Medulla oblongata (tissue), 1 donor: ENCODE results near the gene PTTG1IP.

Experiments
- DNase-seq: peaks from one replicate; pipeline ENCODE4 v3.0.0-alpha.2; 2015; ENCODE audit errors: extremely low spot score

Gene PTTG1IP

GRCh38 chr21:44866780-44867179 lies 6.7 kb downstream of the PTTG1IP start:
- DNase-seq: no peak

- peak; percentile 27 for DNase-seq
Measured at GRCh38 chr21:44865561-44866280, 7.8 kb downstream of the PTTG1IP start.

GRCh38 chr21:44862869-44863685 lies 10.4 kb downstream of the PTTG1IP start:
- no peak for DNase-seq

- no peak for DNase-seq
Measured at GRCh38 chr21:44858791-44859190, 14.7 kb downstream of the PTTG1IP start.

- no peak for DNase-seq
Measured at GRCh38 chr21:44858291-44858690, 15.2 kb downstream of the PTTG1IP start.

GRCh38 chr21:44857127-44857892 lies 16.2 kb downstream of the PTTG1IP start:
- DNase-seq: no peak

GRCh38 chr21:44856131-44856530 lies 17.4 kb downstream of the PTTG1IP start:
- DNase-seq: no peak

- DNase-seq: no peak
Measured at GRCh38 chr21:44855572-44855971, 17.9 kb downstream of the PTTG1IP start.

- DNase-seq: no peak
Measured at GRCh38 chr21:44854664-44855446, 18.6 kb downstream of the PTTG1IP start.

- no peak for DNase-seq
Measured at GRCh38 chr21:44854391-44854663, 19.2 kb downstream of the PTTG1IP start.

- no peak for DNase-seq
Measured at GRCh38 chr21:44853601-44854390, 19.7 kb downstream of the PTTG1IP start.

- DNase-seq: no peak
Measured at GRCh38 chr21:44850905-44851657, 22.4 kb downstream of the PTTG1IP start.

- no peak for DNase-seq
Measured at GRCh38 chr21:44850208-44850800, 23.2 kb downstream of the PTTG1IP start.

GRCh38 chr21:44849616-44850130 lies 23.8 kb downstream of the PTTG1IP start:
- DNase-seq: no peak

- DNase-seq: no peak
Measured at GRCh38 chr21:44848821-44849521, 24.5 kb downstream of the PTTG1IP start.

GRCh38 chr21:44847261-44848056 lies 26.0 kb downstream of the PTTG1IP start:
- DNase-seq: no peak

- peak; percentile 50 for DNase-seq
Measured at GRCh38 chr21:44846485-44847260, 26.8 kb downstream of the PTTG1IP start.

GRCh38 chr21:44846224-44846484 lies 27.3 kb downstream of the PTTG1IP start:
- DNase-seq: no peak
